ENCODE results near the gene EXOC6. TPM values are rescaled to one million over a fixed set of nuclear protein-coding genes. Genes with fewer than 3 reads are reported as not detected.
A peak's percentile ranks its signal among the peaks of the same experiment; 100 is the strongest.
"Not testable (repeated sequence)": the region's sequence is repeated elsewhere in the genome, so short reads cannot be mapped to it uniquely, and the experiment has no call there.

The EXOC6 gene
- polyA plus RNA-seq, 4 donors = 16.8 to 21.6 (median 20.8) TPM

DNA sequence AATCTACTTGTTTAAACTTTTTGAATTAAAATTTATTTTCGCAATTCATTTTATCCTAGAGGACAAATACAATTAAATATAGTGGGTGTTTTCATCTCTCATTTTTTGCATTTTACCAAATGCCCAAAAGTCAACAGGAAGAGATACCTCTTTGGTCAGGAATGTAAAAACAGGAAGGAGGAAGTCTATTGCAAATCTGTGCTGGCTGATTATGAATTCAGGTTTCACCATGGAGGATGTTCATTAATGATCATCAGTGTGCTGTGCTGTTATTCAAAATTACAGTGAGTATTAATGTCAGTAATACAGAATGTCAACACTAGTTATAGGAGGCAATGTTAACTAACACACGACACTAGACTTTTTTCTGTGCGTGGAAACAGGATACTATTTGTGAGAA, 24.7 kb downstream of the EXOC6 start:
- DNase-seq (ENCODE audit: low read depth in 4 of 4, low spot score in 3 of 4) = no peak

DNA sequence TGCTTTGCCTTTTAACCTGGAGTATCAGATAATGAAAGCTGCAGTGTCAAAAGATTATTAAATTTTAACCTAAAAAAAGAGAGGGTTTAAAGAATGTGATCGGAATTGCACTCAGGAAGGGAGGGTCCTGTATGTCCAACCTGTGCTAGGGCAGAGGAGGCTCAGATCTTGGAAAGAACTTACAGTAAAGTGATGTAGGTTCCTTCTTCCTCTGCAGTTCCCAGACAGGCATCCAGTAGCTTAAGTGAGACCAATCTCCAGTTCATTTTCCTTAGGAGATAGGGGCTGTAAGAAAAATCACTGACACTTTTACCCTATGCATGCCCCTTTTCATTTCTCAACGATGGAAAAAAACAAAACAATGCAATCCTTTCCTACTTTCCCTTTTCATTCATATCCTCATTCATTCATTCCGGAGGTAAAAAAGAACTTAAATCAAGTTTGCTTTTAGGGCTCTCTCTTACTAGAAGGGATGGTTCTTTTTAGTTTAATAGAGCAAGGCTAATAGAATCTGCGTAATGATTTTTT, 28.3 kb downstream of the EXOC6 start:
- DNase-seq (ENCODE audit: low read depth in 4 of 4, low spot score in 3 of 4) = no peak

DNA sequence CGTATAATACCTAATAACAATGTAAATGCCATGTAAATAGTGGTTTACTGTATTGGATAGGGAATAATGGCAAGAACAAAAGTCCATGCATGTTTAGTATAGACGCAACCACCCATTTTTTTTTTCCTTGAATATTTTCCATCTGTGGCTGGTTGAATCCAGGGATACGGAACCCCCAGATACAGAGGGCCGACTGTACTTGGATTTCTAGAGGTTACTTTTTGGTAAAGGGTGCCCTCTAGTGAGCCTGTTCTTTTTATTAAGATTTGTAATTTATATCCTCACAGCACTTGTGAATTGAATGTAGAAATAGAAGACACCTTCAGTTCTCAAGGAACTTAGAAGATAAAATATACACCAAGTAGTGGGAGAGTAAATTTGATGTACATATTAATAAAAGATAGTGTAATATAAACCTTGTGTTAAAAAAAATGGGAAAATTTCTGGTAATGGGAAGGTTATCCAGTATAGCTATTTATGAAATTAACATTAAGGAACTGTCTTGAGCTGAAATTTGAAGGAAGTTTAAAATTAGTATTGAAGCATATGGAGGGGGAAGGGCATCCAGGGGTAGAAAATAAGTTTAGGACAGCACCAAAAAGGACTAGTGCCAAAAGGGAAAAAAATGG, 32.0 kb downstream of the EXOC6 start:
- peak; percentile 25 to 33 (median 28) for DNase-seq (ENCODE audit: low read depth in 4 of 4, low spot score in 3 of 4)

DNA sequence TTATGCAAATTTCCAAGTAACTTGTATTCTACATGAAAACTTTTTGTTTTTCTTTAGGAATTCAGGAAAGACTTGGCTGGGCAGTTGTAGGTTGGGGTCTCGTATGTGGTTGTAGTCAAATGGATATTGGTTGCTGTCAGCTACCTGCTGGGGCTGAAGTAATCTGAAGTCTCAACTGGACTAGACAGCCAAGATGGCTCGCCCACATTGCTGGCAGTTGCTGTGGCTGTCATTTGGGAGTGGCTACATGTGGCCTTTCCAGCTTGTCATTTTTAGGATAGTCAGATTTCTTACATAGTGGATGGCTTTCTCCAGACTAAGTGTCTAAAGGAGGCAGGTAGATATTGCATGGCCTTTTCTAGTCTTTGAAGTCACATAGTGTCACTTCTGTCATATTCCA, 32.6 kb downstream of the EXOC6 start:
- no peak for DNase-seq (ENCODE audit: low read depth in 4 of 4, low spot score in 3 of 4)

DNA sequence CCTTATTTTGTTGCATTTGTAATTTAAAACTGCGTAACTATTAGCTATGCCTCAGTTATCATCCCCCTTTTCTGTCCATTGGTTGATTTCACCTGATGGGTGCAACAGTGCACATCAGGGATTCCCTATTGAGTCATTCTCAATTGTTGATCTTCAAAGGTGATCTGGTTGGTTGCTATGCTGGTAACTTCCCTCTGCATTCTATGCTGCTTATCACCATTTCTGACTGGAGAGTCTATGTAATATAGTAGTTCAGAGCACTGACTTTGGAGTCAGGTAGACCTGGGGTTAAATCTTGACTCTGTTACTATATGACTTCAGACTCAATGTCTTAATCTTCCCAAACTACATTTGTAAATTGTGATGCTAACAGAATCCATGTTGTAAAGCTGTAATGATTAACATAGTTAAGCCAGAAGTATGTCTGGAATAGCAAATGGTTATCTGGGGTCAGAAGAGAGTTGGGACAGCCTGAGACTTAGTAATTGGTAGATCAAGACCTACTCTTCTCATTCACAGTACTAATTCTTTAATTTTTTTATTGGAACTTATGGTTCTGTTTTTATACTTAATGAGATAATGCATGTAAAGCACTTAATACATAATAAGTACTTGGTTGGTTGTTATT, 38.1 kb downstream of the EXOC6 start:
- no peak for DNase-seq (ENCODE audit: low read depth in 4 of 4, low spot score in 3 of 4)

DNA sequence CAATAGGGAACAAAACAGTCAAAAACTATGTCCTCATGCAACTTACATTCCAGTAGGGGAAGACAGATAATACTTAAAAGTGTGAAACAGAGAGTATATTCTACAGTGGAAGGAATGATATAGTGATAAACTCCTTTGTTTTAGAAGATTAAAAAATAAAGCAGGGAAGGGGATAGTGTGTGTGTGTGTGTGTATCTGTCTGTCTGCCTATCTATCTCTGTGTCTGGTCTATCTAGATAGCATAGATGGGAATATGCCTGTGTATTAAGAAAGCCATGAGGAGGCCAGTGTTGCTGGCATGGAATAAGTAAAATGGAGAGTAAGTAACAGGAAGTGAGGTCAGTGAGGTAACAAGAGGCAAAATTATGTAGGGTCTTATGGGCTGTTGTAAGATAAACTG, 42.2 kb downstream of the EXOC6 start:
- DNase-seq (ENCODE audit: low read depth in 4 of 4, low spot score in 3 of 4) = no peak

DNA sequence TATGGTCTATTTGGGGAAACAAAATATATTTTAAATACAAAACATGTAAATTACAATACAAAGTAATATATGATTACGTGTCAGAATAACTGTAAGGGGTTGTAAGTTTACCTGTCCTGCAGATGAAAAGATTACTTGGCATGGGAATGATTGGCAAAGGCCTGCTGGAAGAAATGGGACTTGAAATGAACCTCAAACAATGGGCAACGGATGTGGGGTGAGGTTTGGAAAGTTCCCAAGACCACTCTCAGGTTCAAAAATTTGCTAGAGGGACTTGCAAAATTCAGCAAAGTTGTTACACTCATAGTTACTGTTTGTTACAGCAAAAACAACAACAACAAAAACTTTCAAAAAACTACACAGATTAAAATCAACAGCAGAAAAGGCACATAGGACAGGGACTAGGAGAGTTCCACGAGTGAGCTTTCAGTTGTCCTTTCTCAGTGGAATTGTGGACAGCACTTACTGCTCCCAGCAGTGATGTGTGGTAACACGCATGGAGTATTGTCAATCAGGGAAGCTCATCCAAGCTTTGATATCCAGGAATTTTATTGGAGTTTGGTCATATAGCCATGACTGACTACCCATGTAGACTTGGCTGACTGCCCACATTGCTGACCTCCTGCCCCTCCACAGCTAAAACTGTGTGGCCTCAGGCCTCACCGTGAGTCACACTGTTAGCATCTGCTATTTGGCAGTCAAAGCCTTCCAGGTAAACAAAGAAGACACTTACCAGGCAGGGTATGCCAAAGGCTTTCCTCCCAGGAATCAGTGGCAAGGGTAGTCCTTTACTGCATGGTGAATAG, 43.8 kb downstream of the EXOC6 start:
- no peak for DNase-seq (ENCODE audit: low read depth in 4 of 4, low spot score in 3 of 4)

DNA sequence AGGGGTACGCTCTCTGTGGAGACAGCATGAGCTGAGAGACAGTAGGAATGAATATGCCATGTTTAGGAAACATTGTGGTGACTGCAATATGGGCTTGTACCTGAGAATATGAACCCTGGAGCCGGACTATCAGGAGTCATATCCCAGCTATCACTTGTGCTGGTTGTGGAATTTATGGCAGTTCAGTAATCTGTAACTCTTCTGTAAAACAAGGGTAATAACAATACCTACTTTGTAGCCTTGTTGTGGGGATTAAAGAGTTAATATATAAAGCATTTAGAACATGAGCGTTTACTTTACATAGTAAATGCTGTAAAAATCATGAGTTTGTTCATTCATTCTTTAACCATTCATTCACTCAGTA, 44.4 kb downstream of the EXOC6 start:
- no peak for DNase-seq (ENCODE audit: low read depth in 4 of 4, low spot score in 3 of 4)

DNA sequence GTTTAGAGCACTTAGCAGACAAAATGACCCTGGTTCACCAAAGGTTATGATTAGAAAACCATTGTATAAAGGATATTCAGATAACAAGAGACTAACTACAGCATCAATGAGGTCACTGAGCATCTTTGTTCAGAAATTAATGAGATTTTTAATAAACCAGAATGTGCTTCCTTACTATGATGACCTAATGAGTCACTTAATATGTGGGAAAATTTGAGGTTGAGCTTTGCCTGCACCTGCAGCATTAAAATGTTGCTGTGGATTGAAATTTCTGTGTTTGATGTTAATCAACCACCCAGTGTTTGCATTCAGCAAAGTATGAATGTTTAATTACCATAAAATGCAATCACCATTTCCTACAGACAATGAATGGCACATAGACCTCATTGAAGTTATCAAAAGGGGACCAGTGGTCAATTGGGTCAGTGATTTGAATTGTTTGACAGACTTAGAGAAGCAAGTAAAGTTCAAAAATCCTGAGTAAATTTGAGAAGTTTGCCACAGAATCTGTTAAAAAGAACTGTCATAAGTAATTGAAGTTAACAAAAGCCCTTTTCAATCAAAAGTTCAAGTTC, 45.8 kb downstream of the EXOC6 start:
- no peak for DNase-seq (ENCODE audit: low read depth in 4 of 4, low spot score in 3 of 4)

DNA sequence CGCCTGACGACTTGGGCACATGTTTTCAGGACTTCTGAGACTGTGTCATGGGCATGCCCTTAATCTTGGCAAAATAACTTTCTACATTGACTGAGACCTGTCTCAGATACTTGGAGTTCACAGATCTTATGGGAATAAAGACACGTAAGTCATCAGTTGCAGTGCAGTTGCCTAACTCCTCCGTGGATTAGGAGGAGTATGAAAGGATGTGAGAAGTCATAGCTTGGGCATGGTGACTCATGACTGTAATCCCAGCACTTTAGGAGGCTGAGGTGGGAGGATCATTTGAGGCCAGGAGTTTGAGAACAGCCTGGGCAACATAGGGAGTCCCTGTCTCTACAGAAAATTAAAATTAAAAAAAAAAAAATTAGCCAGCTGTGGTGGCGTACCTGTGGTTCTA, 49.6 kb downstream of the EXOC6 start:
- DNase-seq (ENCODE audit: low read depth in 4 of 4, low spot score in 3 of 4) = no peak

DNA sequence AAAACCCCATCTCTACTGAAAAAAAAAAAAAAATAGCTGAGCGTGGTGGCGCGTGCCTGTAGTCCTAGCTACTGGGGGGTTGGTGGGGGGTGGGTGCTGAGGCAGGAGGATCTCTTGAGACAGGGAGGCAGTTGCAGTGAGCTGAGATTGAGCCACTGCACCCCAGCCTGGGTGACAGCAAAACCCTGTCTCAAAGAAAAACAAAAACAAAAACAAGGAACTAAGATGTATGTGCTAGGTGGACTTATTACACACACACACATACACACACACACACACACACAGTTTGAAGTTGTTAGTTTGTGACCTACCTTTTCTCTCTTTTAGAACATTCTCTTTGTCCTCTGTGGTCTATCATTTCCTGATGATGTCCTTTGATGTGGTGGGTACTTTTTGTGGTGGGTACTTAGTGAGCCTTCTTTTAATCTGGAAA, 53.5 kb downstream of the EXOC6 start:
- no peak for DNase-seq (ENCODE audit: low read depth in 4 of 4, low spot score in 3 of 4)

DNA sequence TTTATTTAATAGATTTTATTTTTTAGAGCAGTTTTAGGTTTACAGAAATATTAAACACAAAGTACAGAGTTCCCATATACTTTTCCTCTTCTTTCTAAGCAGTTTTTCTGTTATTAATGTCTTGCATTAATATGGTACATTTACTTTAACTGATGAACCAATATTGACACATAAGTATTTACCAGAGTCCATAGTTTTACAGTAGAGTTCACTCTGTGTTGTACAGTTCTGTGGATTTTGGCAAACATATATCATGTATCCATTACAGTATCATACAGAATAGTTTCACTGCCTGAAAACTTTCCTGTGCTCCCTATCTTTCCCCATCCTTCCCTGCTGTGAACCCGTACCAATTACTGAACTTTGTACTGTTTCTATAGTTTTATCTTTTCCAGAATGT, 55.3 kb downstream of the EXOC6 start:
- no peak for DNase-seq (ENCODE audit: low read depth in 4 of 4, low spot score in 3 of 4)

DNA sequence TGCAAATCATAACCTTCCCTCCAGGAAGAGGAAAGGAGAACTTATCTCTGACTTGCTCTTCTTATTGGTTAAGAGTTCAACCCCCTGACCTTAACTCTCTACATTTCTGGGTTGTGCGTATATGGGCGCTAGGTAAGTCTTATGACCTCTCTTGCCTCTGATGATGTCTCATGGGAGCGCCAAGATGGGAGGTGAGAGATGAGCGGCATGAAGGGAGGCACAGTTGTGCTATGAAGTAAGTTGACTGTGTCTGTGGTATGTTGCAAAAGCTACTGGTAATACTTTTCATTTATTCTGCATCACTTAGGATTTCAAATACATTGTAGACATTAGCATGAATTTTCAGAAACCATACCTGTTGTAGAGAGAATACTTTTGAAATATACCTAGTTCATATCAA, 59.0 kb downstream of the EXOC6 start:
- DNase-seq (ENCODE audit: low read depth in 4 of 4, low spot score in 3 of 4) = no peak

DNA sequence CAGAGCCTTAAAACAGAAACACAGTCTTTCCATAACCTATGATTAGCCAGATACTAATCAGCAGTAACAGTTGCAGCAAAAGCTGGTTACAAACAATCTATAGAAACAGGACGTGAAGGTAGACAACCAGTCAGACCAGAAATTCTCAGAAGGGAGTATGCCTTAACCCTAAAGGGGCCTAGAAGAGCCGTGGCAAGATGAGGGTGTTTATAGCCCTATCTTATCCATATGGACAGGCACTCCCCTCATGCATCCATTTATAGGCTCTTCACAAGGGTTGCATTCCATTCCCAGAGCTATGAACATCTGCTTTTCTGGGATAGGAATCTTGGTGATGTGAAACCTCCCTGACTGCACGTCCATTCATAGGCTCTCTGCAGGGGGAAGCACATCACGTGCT, 64.3 kb downstream of the EXOC6 start:
- not testable (repeated sequence) for DNase-seq (ENCODE audit: low read depth in 4 of 4, low spot score in 3 of 4)

DNA sequence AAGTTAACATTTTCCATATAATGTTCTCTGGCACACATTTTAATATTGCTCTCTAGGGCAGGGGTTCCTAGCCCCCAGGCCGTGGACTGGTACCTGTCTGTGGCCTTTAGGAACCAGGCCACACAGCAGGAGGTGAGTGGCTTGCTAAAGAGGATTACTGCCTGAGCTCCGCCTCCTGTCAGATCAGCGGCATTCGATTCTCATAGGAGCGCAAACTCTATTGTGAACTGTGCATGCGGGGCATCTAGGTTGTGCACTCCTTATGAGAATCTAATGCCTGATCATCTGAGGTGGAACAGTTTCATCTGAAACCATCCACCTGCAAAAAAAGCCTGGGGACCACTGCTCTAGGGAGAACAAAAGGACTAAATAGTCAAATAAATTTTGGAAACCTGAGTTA, 65.7 kb downstream of the EXOC6 start:
- DNase-seq (ENCODE audit: low read depth in 4 of 4, low spot score in 3 of 4) = no peak

DNA sequence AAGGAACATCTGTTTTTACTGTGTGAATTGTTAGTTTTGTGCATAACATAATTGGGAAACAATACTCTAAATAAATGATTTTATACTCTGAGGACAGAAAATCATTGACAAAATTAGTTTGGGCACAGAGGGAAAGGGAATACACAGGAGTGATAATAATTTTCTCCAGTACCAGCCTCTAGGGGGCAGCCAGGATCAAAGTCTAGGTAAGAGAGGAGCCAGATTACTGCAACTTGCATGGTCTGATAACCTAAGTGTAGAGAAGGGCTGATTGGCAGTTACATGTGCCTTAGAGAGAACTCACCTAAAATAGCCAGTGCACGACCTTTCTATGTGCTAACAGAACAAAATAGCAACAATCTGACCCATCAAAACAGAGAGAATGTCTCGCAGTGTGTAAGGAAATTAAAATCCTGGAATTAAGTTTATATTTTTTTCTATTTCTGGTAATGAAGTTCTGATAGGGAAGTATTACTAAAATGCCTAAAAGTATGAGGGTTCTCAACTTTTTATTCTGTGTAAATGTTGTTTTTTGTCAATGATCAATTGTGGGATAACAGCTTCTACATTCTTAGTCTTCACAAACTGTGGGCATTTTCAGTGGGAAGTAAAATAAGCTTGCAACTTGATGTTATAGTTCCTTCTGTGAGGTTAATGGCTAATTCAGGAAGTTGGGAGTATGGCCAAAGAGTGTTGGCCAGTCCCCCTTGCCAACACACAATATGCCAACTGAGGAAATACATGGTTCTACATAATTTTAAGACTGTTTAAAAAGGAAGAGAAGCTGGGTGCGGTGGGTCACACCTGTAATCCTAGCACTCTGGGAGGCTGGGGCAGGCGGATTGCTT, 66.4 kb downstream of the EXOC6 start:
- DNase-seq (ENCODE audit: low read depth in 4 of 4, low spot score in 3 of 4) = peak; percentile 4 to 12 (median 6)

DNA sequence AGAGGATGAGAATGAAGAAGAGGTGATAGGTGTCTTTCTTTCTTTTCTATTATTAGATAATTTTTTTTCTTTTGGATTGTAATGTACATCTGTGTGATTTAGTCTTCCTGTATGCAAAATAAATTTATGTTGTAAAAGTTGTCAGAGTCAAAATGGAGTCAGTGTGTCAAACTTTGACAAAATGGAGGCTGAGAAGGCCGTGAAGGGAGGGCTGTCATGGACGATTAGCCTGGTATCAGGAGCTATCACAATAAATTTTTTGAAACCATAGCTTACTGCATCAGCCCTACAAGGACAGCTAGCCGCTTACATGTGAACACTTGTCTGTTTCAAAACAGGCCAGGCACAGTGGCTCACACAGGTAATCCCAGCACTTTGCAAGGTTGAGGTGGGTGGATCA, 67.6 kb downstream of the EXOC6 start:
- DNase-seq (ENCODE audit: low read depth in 4 of 4, low spot score in 3 of 4) = no peak

DNA sequence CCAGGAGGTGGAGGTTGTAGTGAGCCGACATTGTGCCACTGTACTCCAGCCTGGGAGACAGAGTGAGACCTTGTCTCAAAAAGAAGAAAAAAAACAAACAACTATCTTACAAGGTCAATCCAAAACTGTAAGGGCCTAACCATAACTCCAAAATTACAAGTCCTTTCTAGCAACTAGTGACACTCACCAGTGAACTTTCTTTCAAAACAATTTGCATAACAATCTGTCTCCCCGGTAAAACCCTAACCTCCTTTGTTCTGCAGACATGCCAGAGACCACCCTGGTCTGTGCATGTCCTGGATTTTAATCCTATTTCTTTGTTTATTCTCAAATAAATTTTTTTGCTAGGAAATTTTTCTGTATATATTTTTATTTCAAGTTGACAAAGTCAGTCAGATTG, 68.1 kb downstream of the EXOC6 start:
- no peak for DNase-seq (ENCODE audit: low read depth in 4 of 4, low spot score in 3 of 4)

DNA sequence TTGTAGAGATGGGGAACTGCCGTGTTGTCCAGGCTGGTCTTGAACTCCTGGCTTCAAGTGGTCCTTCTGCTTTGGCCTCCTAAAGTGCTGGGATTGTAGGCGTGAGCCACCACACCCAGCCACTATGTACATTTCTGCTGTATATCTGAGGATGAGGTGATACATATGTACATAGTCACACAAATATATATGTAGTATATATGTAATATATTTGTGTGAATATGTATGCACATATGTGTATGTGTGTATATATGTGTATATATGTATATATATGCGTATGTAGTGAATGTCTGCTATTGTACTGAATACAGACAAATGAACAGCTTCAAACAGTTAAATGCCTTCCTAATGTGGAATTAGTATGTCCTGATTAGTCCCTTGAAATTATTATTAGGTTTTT, 70.3 kb downstream of the EXOC6 start:
- no peak for DNase-seq (ENCODE audit: low read depth in 4 of 4, low spot score in 3 of 4)

DNA sequence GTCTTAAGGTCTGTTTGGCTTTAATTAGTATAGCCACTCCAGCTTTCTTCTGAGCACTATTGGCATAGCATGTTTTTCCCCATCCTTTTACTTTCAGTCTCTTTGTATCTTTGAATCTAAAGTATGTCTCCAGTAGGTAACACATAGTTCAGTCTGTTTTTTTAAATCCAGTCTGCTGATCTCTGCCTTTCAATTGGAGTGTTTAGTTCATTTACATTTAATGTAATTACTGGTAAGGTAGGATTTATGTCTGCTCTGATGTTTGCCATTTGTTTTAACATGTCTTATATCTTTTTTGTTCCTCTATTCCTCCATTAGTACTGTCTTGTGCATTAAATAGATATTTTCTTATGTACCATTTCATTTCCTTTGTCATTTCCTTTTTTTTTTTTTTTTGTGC, 72.5 kb downstream of the EXOC6 start:
- no peak for DNase-seq (ENCODE audit: low read depth in 4 of 4, low spot score in 3 of 4)

DNA sequence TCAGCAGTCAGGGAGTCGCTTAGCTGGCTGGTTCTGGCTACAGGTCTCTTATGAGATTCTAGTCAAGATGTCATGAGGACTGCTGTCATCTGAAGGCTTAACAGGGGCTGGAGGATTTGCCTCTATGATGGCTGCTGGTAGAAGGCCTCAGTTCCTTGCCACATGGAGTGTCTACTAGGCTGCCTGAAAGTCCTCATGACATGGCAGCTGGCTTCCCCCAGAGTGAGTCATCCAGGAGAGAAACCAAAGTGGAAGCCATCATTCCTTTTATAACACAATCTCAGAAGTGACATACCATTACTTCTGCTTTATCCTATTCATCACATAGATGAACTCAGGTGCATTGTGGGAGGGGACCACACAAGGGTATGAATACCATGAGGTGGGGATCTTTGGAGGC, 75.1 kb downstream of the EXOC6 start:
- DNase-seq (ENCODE audit: low read depth in 4 of 4, low spot score in 3 of 4) = no peak
